ENCODE results near the gene ARFRP1. TPM values are rescaled to one million over a fixed set of nuclear protein-coding genes. Genes with fewer than 3 reads are reported as not detected.

Gene ARFRP1
- total RNA-seq, 1 donor from 2014 or later: 23.6 TPM

GRCh38 chr20:63702751-63703470, 4.9 kb downstream of the ARFRP1 start:
- DNase-seq (ENCODE audit: low spot score) (no peak), ATAC-seq (no peak)

GRCh38 chr20:63702036-63702665, 5.6 kb downstream of the ARFRP1 start:
- ATAC-seq (no peak), DNase-seq (ENCODE audit: low spot score) (no peak)

GRCh38 chr20:63701329-63702035, 6.3 kb downstream of the ARFRP1 start:
- no peak for DNase-seq (ENCODE audit: low spot score)
- ATAC-seq: no peak

- DNase-seq (ENCODE audit: low spot score) (no peak), ATAC-seq (no peak)
Measured at GRCh38 chr20:63701051-63701328, 6.8 kb downstream of the ARFRP1 start.

- DNase-seq (ENCODE audit: low spot score) (no peak), ATAC-seq (no peak)
Measured at GRCh38 chr20:63700199-63701050, 7.4 kb downstream of the ARFRP1 start.

- DNase-seq (ENCODE audit: low spot score): no peak
- ATAC-seq: no peak
Measured at GRCh38 chr20:63699466-63700198, 8.1 kb downstream of the ARFRP1 start.

- no peak for DNase-seq (ENCODE audit: low spot score)
- no peak for ATAC-seq
Measured at GRCh38 chr20:63698739-63699465, 8.9 kb downstream of the ARFRP1 start.

GRCh38 chr20:63697868-63698545, 9.8 kb downstream of the ARFRP1 start:
- DNase-seq (ENCODE audit: low spot score): no peak
- ATAC-seq: no peak

- ATAC-seq (peak; percentile 8), DNase-seq (ENCODE audit: low spot score) (no peak)
Measured at GRCh38 chr20:63697357-63697867, 10.4 kb downstream of the ARFRP1 start.

- peak; percentile 39 for ATAC-seq
Measured at GRCh38 chr20:63696628-63697356, 11.0 kb downstream of the ARFRP1 start, which contains the start of gene TNFRSF6B. TSS of gene TNFRSF6B (plus strand) at chr20:63696652. CDS start at chr20:63696768, 116 bp downstream.

GRCh38 chr20:63696306-63696627, 11.5 kb downstream of the ARFRP1 start:
- DNase-seq (ENCODE audit: low spot score) (peak; percentile 50), ATAC-seq (peak; percentile 48)

More at GRCh38 chr20:63696628-63697356, 11.0 kb downstream of the ARFRP1 start, which contains the start of gene TNFRSF6B:
- peak; percentile 51 for DNase-seq (ENCODE audit: low spot score)

- ATAC-seq (peak; percentile 51), DNase-seq (ENCODE audit: low spot score) (peak; percentile 66)
Measured at GRCh38 chr20:63695424-63696305, 12.1 kb downstream of the ARFRP1 start.

GRCh38 chr20:63694584-63695423, 13.0 kb downstream of the ARFRP1 start:
- ATAC-seq (no peak), DNase-seq (ENCODE audit: low spot score) (no peak)

GRCh38 chr20:63693733-63694583, 13.8 kb downstream of the ARFRP1 start:
- ATAC-seq: no peak
- no peak for DNase-seq (ENCODE audit: low spot score)

- no peak for DNase-seq (ENCODE audit: low spot score)
- no peak for ATAC-seq
Measured at GRCh38 chr20:63693083-63693732, 14.6 kb downstream of the ARFRP1 start.

Measured in left lobe of liver (tissue), 2 donors.